NCI-H2029 (cell line): ENCODE measurements around the gene RBM23.
"Not testable (repeated sequence)": the region's sequence is repeated elsewhere in the genome, so short reads cannot be mapped to it uniquely, and the experiment has no call there.

Source experiments
- DNase-seq: peaks from one replicate; lab custom pipeline; 2025; lab: John Stamatoyannopoulos, UW

Gene RBM23

DNA sequence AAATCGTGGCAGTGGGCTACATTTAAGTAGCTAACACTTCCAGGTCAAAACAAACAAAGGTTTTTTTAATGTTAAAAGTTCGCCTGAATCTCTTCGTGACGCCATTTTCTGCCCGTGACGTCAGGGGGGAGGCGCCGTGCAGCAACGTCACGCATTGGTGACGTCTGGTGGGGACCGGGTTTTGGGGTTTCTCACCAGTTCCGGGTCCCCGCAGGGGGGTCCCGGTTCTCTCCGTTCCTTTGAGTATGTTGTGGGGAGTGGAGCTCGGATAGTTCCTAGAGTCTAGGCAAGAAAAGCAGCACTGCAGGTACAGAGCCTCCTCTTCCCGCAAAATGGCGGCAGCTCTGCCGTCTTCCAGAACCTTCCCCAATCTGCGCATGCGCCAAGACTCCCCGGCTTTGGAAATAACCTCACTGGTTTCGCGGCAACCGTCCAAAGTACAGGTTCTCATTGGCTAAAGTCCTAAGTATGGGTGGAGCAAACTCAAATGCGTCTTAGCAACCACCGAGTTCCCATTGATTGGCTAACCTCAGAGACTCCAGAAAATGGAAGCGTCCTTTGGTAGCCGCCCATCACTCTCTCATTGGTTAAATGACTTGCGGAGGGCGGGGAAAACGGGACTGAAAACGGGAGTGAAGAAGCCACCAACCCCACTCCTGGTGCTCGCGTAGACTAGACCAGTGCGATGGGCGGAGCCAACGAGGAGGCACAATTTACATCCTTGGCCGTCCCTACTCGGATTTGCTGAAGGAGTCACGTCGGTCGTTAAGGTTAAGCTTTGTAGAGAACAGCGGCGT, at the start of gene RBM23:
Gene RBM23, minus strand, starts transcription at position 346 of the 797 bp plus-strand sequence.
- DNase-seq, result peak; percentile 100

DNA sequence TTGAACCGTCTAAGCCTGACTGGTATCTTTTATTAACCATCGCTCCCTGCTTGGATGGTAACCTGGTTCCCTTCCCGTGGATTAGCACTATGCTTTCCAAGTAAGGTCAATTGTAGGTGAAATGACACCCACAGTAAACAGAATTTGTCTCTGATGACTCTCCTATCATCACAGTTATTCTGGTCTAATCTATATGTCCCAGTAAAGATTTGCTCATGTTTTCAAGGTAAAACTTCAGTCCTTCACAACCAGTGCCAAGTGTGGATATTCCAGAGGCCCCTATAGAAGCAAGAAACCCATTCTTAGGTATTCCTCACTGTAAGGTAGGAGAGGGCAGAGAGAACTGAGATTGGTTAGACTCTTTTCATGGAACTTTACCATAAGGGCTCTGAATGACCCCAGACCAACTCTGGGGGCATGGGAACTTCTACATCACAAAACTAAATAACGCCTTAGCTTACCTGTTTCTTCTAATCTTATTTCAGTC, 47.9 kb upstream of the RBM23 start:
- no peak for DNase-seq

DNA sequence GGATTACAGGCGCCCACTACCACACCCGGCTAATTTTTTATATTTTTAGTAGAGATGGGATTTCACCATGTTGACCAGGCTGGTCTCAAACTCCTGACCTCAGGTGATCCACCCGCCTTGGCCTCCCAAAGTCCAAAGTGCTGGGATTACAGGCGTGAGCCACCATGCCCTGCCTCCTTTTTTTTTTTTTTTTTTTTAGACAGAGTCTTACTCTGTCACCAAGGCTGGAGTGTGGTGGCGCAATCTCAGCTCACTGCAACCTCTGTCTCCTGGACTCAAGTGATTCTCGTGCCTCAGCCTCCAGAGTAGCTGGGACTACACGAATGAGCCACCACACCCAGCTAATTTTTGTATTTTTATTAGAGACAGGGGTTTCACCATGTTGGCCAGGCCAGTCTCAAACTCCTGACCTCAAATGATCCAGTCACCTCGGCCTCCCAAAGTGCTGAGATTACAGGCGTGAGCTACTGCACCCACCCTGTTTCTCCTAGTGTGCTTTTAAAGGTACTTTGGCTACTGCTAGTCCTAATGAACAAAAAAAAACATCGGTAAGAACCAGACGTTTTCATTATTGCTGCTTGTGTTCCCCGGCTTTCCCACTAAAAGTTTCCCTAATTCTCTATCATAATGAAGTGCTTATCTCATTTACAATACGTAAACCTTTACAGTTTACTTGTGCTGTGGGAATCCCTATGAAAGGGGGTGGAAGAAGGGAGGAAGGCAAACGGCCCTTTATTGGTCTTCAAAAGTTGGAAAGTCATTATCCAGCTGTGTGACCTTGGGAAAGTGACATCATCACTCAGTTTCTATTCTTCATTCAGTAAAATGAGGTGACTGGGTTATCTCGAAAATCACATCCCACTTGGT, 47.2 kb upstream of the RBM23 start:
- DNase-seq, result not testable (repeated sequence)

DNA sequence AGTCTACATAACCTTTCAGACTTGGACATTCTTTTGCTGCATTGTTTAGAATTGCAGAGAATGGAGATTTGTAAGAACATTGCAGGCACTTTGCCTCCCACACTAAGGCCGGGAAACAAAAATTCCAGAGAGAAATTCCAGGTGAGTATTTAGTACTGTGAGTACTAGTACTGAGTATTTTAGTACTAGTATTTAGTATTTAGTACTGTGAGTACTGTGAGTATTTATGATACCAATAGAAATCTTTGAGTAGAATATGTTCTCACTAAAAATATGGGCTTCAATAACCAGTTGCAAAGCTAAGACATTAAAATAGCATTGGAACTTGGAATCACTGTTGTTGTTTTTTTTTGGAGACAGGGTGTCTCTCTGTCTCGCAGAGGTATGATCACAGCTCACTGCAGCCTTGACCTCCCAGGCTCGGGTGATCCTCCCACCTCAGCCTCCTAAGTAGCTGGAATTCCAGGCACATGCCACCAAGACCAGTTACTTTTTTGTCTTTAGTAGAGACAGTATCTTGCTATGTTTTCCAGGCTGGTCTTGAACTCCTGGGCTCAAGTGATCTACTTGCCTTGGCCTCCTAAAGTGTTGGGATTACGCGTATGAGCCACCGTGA, 43.2 kb upstream of the RBM23 start:
- DNase-seq, result no peak

DNA sequence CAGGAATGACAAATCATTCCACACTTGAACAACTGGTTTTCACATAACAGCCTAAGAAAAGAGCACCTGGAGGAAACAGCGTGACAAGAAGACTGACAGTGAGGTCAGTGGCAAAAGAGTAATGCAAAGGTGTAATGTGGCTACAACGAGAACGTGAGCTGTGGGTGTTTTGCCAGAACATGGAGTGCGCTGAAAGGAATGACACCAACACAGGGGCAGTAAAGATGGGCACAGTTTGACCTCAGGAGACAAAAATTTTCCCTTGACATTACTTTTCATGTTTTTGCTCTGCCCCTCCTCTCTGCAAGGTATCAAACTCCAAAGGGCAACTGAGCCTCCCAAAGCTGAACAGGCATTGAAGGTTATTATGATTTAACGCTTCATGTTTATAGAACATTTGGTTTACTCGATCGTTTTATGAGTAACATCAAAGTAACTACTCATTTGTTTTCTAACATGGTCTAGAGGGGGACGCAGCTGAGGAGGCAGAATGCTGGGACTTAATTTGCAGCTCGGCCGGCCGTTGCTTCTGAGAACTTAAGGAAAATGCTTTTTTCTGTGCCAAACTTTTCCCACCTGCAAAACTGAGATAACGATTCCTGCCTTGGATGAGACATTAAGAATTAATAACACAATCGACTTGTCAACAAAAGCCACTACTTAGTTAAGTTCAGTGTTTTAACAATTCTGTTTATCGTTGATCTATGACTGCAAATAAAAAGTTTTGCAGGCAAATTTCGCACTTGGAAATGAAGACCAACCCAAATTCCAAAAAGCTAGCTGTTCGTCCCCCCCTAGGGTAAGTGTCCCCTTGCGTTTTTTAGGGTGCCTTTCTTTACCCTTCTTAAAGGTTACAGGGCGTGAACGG, 37.0 kb upstream of the RBM23 start:
- no peak for DNase-seq

DNA sequence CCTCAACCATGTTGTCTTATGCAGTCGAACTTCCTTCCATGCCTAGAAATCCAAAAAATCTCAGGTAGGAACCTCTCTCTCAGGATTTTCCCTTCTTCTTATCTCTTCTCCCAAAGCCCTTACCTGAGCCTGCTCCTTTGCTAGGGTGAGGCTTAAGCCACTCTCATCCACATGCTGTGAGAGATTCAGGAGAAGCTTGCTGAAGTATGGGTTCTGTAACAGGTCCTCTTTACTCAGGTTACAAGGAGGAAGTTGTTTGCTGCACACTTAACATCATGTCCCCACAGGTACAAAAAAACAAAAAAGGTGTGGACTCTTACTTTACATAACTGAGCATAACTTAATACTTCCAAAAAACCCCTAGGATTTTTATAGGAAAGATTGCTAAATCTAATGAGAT, 33.5 kb upstream of the RBM23 start:
- DNase-seq, result peak; percentile 63

DNA sequence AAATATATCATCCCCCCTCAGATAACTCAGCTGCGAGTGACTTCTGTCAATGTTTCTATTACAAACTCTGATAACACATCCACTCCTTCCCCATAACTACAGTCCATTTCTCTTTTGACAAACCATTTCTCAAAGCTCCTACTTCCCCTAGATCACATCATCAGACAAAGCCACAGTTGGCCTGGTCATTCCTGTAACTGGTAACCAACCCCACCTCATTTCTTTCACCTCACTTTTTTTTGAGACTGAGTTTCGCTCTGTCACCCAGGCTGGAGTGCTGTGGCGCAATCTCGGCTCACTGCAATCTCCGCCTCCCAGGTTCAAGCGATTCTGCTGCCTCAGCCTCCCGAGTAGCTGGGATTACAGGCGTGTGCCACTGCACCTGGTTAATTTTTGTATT, 32.8 kb upstream of the RBM23 start:
- not testable (repeated sequence) for DNase-seq

DNA sequence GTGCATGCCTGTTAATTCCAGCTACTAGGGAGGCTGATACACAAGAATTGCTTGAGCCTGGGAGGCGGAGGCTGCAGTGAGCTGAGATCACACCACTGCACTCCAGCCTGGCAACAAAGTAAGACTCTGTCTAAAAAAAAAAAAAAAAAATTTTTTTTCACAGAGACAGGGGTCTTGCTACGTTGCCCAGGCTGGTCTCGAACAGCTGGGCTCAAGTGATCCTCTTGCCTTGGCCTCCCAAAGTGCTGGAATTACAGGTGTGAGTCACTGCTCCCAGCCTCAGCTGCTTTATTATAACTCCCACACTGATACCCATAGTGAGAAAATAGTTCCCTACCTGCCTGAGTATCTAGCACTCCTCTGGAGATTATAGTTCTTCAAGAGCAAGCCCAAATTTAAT, 26.7 kb upstream of the RBM23 start:
- DNase-seq, result no peak

DNA sequence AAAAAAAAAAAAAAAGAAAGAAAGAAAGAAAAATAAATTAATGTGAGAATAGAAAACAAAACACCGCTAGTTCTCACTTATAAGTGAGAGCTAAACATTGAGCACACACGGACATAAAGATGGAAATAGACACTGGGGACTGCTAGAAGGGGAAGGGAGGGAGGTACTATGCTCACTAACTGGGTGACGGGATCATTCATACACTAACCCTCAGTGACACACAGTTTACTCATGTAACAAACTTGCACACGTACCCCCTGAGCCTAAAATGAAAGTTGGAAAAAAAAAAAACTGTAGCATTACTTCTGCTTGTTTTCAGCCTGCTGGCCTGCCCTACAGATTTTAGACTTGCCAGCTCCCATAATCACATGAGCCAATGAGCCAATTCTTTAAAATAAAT, 20.7 kb upstream of the RBM23 start:
- no peak for DNase-seq

DNA sequence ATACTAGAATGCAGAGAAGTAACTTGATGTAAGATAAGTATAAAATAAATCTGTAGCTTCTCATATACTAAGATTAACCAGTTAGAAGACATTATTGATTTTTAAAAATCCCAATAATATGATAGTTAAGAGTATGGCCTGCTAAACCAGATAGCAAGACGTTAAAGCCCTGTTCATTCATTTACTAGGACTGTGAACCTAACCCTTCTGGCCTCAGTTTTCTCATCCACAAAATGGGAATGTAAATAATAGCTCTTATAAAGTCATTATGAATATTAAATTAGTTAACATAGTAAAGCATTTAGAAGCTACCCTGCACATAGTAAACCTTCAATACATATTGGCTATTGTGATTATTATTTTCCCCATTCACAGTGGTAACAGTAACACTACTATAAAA, 16.2 kb upstream of the RBM23 start:
- DNase-seq, result no peak

DNA sequence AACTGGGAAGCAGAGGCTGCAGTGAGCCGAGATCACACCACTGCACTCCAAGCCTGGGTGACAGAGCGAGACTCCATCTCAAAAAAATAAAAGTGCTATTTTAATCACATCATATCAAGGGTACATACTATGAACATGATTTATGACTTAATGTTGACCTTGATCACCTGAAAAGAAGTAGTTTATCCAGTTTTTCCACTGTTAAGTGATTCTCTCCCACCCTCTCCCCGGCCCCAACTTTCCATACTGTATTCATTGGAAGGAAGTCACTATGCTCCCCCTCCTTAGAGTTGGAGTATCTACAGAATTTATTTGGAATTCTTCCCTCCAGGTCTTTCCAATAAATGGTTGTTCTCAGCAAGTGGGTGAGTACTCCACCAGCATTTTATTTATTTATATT, 13.2 kb upstream of the RBM23 start:
- DNase-seq, result no peak

DNA sequence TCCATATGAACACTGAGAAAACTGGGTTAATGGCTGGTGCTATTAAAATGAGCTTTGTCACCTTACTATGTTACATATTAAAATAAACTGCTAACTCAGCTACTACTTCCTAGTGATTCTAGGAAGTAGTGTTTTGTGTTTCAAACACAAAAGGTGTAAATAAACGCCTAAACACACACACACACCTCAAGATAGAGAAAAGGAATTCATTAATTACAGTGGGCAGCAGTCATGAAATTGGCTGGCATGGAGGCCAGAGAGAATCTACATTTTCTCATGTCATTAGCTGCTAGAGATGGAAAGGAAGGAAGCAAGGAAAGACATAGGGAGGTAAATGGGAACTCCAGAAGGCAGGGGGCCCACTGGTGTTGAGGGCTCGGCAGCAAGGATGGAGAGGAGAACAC, 11.0 kb upstream of the RBM23 start:
- no peak for DNase-seq

DNA sequence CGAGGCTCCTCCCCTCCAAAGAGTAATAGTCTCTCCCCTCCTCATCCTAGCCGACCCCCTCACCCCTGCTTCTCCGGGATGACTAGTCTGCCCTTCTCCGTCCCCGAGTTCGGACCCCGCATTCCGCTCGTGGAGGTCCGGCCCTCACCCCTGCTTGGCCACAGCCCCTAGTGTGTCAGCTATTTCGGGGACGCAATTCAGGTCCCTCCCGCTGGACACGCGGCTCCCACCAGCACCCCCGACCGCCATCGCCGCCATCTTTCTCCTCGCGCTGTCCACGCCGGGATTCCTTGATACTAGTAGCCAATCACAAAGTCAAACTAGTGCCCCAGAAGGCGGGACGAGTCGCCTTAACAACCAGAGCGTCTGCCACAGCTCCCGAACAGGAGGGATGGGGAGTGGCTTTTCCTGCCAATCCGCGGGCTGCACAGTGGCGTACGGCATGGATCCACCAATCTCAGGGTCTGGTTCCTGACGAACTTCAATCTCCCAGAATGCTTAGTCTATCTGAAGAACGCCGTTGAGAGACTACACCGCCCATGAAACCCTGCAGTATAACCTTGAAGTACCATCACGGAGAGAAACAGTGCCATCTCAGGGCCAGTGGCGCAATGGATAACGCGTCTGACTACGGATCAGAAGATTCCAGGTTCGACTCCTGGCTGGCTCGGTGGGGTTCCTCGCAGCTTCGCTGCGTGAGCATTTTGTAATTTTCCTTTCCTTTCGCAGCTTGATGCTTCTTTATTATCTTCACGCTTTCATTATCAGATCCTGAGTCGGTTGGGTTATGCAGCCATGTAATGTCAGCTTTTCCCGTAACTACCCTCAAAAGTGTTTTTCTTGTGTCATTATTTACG, 10.4 kb upstream of the RBM23 start, which contains the start of gene PRMT5:
Gene PRMT5, minus strand, starts transcription at position 273 of the 857 bp plus-strand sequence. Its CDS starts 15 bp downstream, at position 258.
- DNase-seq, result peak; percentile 100

DNA sequence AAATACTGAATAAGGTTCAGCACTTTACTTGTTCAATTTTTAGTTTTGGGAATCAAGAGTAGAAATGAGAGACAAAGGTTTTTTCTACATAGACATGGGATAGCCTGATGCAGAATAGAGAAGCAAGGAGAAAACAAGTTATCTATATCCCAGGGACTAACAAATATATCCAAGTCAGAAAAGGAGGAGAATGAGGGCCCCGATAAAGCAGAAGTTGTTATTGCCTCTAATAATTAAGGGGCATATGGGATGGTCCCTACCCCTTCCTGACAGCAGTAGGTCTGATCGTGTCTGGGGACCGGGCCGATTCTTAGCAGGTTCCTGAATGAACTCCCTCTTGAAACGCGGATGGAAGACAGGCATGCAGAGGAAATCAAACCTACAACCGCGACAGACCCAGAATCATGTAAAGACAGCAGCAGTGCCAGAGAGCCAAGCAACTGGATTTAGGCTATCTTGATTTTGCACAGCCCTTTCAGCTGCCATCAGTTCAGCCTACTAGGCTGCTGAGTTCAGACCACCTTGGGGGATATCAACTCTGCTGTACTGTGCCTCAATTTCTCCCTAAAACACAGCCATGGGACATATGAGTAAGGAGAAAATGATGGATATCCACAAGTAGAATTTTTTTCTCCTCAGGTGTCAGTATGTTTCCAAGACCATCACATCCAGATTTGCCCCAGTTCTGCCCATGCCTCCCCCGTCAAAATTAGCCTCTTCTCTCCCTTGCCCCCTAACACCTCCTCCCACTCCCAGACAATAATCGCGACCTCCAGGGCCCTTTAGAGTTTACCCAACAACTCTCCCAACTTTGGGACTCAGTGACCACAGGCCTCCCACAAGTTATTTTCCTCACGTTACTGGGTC, 9.5 kb upstream of the RBM23 start:
- DNase-seq, result no peak

DNA sequence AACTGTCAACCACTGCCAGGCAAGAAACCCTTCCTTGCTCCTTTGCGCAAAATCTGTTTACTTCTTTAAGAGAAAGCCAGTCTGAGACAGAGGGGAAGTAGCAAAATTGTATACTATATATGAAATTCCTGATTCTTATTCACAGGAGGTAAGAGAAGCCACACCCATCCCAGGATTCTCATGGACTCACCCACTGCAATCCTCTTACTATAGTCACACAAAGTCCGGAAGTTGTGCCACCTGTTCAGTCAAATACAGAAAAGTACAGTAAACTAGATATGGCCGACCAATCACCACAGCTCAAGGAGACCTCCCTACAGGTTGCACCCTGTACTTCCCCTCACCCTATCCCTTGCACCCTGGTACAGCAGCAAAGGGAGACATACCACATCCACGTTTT, 7.4 kb upstream of the RBM23 start:
- no peak for DNase-seq

DNA sequence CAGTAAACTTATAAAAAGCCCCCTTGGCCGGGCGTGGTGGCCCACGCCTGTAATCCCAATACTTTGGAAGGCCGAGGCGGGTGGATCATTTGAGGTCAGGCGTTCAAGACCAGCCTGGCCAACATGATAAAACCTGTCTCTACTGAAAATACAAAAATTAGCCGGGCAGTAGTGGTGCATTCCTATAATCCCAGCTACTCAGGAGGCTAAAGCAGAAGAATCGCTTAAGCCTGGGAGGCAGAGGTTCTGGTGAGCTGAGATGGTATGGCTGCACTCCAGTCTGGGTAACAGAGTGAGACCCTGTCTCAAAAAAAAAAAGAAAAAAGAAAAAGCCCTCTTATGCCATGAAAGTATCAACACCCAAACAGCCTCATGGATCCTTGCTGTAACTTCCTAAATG, 6.6 kb upstream of the RBM23 start:
- no peak for DNase-seq

DNA sequence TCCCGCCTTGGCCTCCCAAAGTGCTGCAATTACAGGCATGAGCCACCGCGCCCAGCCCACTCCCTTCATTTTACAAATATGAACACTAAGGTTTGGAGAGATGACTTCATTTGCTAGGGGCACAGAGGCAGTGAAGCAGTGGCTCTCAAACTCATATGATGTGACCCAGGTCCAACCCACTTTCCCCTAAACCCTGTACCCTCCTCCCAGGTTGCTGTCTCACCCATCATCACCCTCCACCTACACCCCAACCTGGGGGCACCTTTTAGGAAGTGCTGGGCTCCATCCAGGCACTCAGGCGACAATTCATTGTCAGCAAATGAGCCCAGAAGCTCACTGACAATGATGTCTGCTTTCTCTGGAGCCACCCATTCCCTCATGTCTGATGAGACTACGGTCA, 4.8 kb upstream of the RBM23 start:
- no peak for DNase-seq

DNA sequence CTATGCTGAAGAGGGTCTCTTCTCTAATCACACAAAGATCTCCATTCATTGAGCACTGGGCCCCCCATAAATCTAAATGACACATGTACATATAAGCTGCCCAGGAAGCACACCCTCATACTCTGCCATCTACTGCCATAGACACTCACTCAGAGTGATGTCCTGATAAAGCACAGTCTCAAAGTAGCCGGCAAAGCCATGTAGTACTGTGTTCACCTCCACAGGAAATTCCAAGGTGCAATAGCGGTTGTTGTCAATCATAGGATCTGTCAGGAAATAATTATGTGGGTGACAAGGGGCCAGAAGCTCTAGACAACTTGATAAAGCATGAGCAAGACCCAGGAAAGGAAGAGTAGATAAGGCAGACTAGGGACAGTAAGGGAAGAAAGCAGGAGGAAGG, 3.3 kb upstream of the RBM23 start:
- no peak for DNase-seq

DNA sequence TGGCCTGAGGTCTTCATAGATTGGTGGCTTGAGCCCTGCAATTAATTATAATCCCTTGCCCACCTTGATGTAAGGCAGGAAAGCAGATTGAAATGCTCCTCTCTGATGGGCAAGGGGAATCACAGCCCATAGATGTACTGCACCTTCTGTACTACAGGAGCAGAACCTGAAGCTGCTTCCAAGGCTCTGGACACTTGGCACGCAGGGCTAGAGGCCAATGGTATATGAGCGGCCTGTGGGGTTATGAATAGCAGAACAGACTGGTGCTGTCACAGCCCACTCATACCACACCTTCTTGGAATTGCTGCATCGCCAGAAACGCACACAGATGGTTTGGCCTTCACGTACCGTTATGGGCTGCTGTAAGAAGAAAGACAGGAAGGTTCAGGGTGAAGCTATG, 1.7 kb upstream of the RBM23 start:
- no peak for DNase-seq

DNA sequence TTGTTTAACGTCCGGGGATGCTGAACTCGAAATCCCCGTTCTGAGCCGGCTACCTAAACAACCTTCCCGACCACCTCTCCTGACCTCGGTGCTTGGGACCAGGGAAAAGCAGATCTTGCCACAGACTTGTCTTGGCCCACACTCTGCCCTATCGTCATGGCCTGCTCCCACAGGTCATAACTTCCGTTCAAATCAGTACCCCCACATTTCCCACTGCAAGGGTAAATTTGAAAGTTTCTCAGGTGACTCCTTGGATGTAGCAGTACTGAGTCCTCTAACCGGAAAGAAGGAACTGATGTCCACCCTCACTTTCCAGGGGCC, 612 bp upstream of the RBM23 start:
- no peak for DNase-seq
